Dermis blood vessel endothelial cell (primary cell): ENCODE data around the gene AKNAD1. TPM values are rescaled to one million over a fixed set of nuclear protein-coding genes. Genes with fewer than 3 reads are reported as not detected.

Experiments
- DNase-seq: peaks from one replicate; pipeline ENCODE4 v3.0.0; 2010
- total RNA-seq: library from RNA; depleted of rRNA; stranded (reverse); fragments of >200 nt; gene quantifications from 2 replicates; pipeline ENCODE4 v1.2.3, GENCODE V29; 2014

Gene AKNAD1
- total RNA-seq, 1 donor from 2014 or later, result 0.34 TPM

DNA sequence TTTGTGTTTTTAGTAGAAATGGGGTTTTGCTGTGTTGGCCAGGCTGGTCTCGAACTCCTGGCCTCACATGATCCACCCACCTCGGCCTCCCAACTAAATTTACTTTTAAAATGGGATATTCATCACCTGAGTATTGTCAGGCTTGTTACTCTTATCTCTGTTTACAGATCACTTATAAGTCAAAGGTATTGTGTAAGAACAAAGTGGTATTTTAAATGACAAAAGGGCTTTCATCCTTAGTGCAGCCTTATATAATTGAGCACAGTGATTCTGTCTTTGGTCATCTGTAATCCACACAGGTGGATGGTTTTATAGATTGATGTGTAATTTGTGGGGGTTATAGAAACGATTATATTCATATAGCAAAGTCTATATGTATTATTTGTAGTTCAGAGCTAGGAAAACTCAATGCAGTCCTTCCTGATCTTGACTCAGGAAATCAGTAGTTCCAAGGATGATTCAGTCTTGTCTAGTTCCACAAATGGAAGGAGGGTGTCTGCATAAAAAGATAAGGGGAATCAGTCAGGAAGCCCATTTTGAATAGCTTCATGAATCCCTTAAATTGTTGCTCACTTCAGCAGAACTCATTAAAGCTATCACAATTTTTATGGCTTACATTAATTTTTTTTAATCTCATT, 75.8 kb downstream of the AKNAD1 start:
- DNase-seq, result peak; percentile 16

- DNase-seq, result no peak
These were observed 77.4 kb downstream of the AKNAD1 start for GRCh38 chr1:108779455-108779854.

DNA sequence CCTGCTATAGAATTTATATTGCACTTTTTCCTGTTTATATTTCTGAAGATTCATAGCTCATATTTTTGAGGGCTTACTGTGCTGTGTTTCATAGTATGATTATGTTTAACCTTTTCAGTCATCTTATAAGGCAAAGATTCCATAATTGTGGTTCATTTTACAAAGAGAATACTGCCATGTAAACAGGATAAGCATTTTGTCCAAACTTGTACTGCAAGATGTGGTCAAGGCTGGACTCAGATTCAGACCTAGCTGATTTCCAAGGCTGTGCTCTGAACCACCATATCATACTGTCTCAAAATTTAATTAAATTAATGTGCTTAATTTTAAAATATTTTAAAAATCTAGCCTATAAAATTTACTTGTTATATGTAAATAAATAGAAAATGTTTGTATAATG, 79.1 kb downstream of the AKNAD1 start:
- DNase-seq, result no peak

DNA sequence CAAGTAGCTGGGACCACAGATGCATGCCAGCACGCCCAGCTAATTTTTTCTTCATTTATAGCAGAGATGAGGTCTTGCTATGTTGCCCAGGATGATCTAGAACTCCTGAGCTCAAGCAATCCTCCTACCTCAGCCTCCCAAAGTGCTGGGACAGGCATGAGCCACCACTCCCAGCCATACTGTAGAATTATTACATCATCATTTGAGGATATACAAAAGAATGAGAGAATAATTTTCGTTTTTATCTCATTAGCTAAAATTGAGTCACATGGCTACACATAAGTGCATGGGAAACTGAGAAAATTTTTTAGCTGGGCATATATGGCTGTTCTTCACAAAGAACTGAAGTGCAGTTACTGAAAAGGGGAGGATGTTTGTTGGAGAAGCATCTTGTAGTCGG, 89.2 kb downstream of the AKNAD1 start:
- no peak for DNase-seq

GRCh38 chr1:108767115-108767514, 89.8 kb downstream of the AKNAD1 start:
- DNase-seq, result peak; percentile 90

Other genes with a start within 250 kb of the AKNAD1 start
- 1.5 and 2.7 TPM in 2 replicates for gene HENMT1, start 196.0 kb downstream of the AKNAD1 start, total RNA-seq
- gene PRPF38B, start 164.8 kb downstream of the AKNAD1 start, total RNA-seq, result 11.4 and 14.3 TPM in 2 replicates
- not detected in 2 replicates for gene FNDC7, start 144.2 kb downstream of the AKNAD1 start, total RNA-seq
- 63.6 and 66.0 TPM in 2 replicates for gene STXBP3, start 110.4 kb downstream of the AKNAD1 start, total RNA-seq
- 12.1 and 28.7 TPM in 2 replicates for gene GPSM2, start 19.9 kb upstream of the AKNAD1 start, total RNA-seq
- 29.1 and 37.5 TPM in 2 replicates for gene CLCC1, start 106.4 kb upstream of the AKNAD1 start, total RNA-seq
- 21.6 and 22.2 TPM in 2 replicates for gene WDR47, start 185.0 kb upstream of the AKNAD1 start, total RNA-seq
- gene TAF13, start 218.9 kb upstream of the AKNAD1 start, total RNA-seq, result 94.8 and 99.2 TPM in 2 replicates
- 20.3 and 23.9 TPM in 2 replicates for gene TMEM167B, start 233.7 kb upstream of the AKNAD1 start, total RNA-seq